HG03064 (cell line): Measurements from ENCODE around the gene ANKH.
"Not testable (repeated sequence)": the region's sequence is repeated elsewhere in the genome, so short reads cannot be mapped to it uniquely, and the experiment has no call there.

ENCODE experiments used
- ATAC-seq: cut with Tn5 transposase; IDR thresholded peaks from one replicate; pipeline ENCODE4 v1.9.1; 2021; ENCODE audit warnings: low read depth; ENCODE audit not compliant: unreplicated experiment

Gene ANKH

GRCh38 chr5:14884062-14884612, 12.6 kb upstream of the ANKH start:
- ATAC-seq: no peak

DNA sequence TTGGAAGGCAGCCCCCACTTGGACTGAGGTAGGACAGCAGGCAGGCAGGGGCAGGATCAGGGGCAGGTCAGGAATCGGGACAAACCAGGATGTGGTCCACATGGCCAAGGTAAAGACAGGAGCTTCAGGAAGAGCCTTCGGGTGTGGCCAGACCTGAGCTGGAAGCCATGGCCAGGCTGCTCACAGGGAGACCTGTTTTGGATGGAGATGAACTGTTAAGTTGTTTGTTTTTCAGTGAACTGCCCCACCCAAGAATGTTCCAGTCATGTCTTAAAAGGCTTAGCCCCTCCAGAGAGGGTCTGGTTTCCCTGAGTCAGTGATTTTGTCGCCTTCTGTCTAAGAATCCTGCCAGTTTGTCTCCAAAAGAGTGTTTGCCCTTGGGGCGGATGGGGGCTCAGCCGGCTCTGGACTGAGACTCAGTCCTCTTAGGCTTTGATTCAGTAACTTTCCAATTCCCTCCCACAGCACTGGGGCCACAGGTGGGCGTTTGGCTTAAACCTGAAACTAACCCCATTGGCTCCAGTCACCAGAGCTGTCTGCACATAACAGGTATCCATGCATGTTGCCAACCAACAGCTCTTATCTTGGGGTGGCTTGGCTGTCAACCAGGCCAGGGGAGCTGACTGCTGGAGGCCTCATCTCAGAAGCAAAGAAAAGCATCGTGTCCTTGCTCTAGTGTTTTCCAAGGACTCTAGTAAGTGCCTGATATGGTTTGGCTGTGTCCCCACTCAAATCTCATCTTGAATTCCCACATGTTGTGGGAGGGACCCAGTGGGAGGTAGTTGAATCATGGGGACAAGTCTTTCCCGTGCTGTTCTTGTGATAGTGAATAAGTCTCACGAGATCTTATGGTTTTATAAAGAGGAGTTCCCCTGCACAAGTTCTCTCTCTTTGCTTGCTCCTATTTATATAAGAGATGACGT, 11.3 kb upstream of the ANKH start:
- ATAC-seq: no peak

GRCh38 chr5:14881826-14882225, 10.2 kb upstream of the ANKH start:
- no peak for ATAC-seq

GRCh38 chr5:14880688-14881087, 9.1 kb upstream of the ANKH start:
- no peak for ATAC-seq

- no peak for ATAC-seq
These were observed 8.5 kb upstream of the ANKH start for GRCh38 chr5:14879937-14880589.

GRCh38 chr5:14879393-14879792, 7.8 kb upstream of the ANKH start:
- no peak for ATAC-seq

- not testable (repeated sequence) for ATAC-seq
These were observed 6.6 kb upstream of the ANKH start for GRCh38 chr5:14878192-14878591.

GRCh38 chr5:14876095-14876494, 4.5 kb upstream of the ANKH start:
- ATAC-seq: no peak

GRCh38 chr5:14873790-14874189, 2.2 kb upstream of the ANKH start:
- no peak for ATAC-seq

- no peak for ATAC-seq
These were observed 1.5 kb upstream of the ANKH start for GRCh38 chr5:14873093-14873492.

GRCh38 chr5:14872070-14872989, 752 bp upstream of the ANKH start:
- ATAC-seq: peak; percentile 38

DNA sequence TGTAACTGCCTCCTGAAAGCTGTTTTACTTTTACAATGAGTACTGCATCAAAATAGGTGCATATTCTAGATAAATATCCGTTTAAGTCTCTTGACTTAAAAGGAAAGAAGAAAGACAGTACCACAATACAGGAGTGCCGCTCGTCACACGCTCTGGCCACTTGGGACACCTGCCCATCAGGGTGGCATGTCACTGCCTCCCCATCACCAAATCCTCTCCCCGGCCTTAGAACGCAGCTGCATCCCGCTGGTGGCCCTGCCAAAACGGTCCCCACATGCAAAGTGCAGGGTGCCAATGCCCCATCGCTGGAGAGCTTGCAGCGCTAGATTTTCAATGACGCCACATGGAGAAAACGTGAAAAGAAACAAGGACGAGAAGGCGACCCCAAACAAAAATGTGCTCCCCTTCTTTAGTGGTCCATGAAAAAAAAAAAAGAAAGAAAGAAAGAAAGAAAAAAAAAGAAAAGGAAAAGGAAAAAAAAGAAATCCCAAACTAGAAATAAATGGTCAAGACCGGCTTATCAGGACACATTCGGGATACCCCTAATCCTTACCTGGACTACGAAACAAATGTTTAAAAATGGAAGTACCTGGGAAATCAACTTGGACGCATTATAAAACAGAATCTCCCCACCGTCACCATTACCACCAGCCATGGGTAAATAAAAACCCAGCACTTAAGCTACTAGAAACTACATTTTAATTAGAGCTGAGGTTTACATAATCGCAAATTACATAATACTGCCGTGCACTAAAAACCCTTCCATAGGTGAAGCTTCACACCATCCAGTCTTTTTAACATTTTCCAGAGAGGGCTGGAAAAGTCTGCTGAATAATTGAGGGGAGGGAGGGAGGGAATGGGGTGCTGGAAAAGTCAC, 1.0 kb downstream of the ANKH start:
- ATAC-seq: no peak

DNA sequence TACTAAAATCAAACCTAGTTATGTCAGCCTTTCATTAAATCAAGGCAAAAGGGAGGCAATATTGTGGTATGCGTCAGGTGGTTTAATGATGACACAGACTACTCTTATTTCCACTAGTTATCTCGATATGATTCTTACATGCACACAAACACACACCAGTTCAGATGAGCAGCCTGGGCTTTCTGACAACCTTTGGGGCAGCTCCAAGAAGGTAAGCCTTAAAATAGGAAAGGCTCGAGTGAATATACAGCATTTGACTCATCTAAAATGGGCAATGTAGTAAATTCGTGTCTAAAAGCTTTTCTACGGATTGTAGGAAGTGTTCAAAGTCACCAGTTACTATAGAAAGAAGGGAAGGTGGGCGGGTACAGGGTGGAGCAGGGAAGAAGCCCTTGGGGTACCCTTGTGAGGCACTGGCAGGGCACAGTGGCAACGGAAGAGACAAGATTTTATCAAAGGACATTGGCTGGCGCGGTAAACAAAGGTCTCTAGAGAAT, 1.9 kb downstream of the ANKH start:
- no peak for ATAC-seq

- ATAC-seq: no peak
These were observed 2.3 kb downstream of the ANKH start for GRCh38 chr5:14869233-14869632.

DNA sequence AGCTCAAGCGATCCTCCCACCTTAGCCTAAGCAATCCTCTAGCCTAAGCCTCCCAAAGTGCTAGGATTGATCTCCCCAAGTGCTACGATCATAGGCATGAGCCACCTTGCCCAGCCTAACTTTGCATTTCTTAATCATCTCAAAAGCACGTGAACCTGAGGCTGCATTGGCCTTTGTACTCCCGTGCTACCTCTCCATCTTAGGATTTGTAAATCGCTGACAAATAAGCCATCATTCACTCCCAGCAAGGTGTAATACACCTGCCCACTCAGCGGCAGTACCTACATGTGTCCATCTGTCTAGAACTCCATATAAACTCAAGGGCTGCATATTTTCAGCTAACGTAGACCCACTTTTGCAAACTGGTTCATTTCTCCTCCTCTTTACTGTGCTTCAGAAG, 2.8 kb downstream of the ANKH start:
- no peak for ATAC-seq

GRCh38 chr5:14864181-14864812, 7.3 kb downstream of the ANKH start:
- ATAC-seq: no peak

GRCh38 chr5:14863105-14863504, 8.5 kb downstream of the ANKH start:
- no peak for ATAC-seq

GRCh38 chr5:14861123-14861765, 10.3 kb downstream of the ANKH start:
- ATAC-seq: no peak

DNA sequence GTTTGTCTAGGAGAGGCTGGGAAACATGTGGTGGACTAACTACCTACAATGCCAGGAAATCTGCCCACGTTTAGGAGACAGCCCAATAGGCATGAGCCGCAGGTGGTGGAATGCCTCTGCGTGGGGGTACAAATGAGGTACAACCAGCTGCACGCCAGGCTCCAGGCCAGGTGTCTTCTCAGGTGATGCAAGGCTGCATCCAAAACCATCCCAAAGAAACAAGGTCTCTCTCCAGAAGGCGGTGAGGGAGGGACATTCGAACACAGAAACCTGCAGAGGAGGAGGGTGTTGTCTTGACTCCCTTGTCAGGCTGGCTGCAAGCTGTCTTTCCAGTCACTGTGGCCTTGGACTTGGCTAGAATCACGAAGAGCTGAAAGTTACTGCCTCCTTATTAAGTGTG, 11.6 kb downstream of the ANKH start:
- ATAC-seq: no peak
